ENCODE measurements around the gene GLT1D1. TPM values are rescaled to one million over a fixed set of nuclear protein-coding genes. Genes with fewer than 3 reads are reported as not detected.
A peak's percentile ranks its signal among the peaks of the same experiment; 100 is the strongest.

GLT1D1 gene
- total and polyA plus RNA-seq, 2 of the 8 experiments (the other 6 are each of a cell fraction or from before 2014, with no cell fraction given), result 1.5 to 3.6 TPM

DNA sequence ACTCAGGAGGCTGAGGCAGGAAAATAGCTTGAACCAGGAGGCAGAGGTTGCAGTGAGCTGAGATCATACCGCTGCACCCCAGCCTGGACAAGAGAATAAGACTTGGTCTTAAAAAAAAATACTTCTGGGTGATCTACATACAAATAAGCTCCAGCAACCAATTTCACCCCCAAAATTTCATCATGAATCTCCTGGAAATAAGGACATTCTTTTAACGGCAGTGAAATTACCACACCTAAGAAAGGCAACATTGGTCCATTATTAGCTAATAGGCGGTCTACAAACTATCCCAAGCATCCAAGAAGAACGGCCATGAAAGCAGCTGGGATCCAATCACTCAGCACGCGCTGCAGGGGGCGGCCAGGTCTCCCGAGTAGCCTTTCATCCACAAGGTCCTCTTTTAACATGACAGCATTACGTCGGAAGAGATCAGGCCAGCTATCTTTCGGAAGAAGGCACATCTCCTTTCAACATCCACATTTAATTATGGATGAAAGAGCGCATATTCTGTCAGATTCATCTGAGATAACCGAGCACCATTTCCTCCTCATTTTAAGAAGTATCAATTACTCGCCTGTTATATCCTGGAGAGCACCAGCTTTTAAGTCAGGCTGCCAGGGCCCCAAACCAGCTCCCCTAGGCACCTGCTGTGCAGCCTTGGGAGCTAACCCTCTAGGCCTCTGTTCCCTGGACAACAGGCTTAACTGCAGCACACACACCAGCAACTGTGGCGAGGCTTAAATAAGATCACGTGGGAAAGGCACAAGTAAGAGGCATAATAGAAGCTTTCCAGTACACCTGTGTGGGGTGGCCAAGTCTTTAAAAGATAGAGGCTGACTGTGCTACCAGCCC is 33.8 kb upstream of the GLT1D1 start:
- Histone ChIP-seq H3K23me2 (ENCODE audit: low read depth, low read length) (peaks cover 9% of the 10 kb centered on the region; the same call in 1 of the 2 replicates), H3K36me3 (ENCODE audit: control insufficient read depth in 2 of 4, insufficient read depth in 4 of 4, low read length in 3 of 4) (peaks cover 0 to 12% (median 3%) of the 10 kb centered on the region in 4 experiments; a peak in 4 of 8 replicates), H3K27ac (ENCODE audit: low read depth, low read length) (no peak overlapping the region), H2AK5ac (ENCODE audit: low read depth, low read length) (no peak overlapping the region), H3K4me3 (ENCODE audit: extremely low read depth in 1 of 4, insufficient read depth in 2 of 4, low read depth in 3 of 4, low read length in 4 of 4) (no peak overlapping the region), H2BK12ac (ENCODE audit: low read depth, low read length) (no peak overlapping the region), H4K5ac (ENCODE audit: insufficient read length, low read depth, low read length) (no peak overlapping the region), H3K79me1 (ENCODE audit: low read depth, low read length) (peaks cover 12% of the 10 kb centered on the region), H2AFZ (ENCODE audit: low read length) (no peak overlapping the region), H3K14ac (ENCODE audit: insufficient read length) (no peak overlapping the region), H3K9me3 (ENCODE audit: insufficient read depth in 2 of 2, low read depth in 1 of 2, low read length in 1 of 2) (no peaks in the 10 kb centered on the region), H3K4me1 (replicated peaks in 1 of 4; ENCODE audit: control insufficient read depth in 3 of 4, insufficient read depth in 4 of 4, low read length in 3 of 4) (peaks cover 7 to 28% (median 12%) of the 10 kb centered on the region in 4 experiments), H3K56ac (replicated peaks; ENCODE audit: insufficient read length, low read depth, low read length) (no peak overlapping the region), H3K4me2 (ENCODE audit: insufficient read depth in 1 of 2, low read depth in 2 of 2, low read length in 2 of 2) (peak overlapping the region; percentile 23 to 38; a peak in 2 of 4 replicates), H3K27me3 (replicated peaks in 1 of 4; ENCODE audit: control insufficient read depth in 3 of 4, extremely low read depth in 1 of 4, insufficient read depth in 3 of 4, low read length in 3 of 4) (no peaks in the 10 kb centered on the region), H2BK120ac (replicated peaks; ENCODE audit: low read depth, low read length) (no peak overlapping the region), H3K4ac (replicated peaks; ENCODE audit: insufficient read length, low read depth, low read length) (no peak overlapping the region), H4K8ac (ENCODE audit: extremely low read depth, insufficient read depth, low read length) (no peak overlapping the region), H3K9ac (replicated peaks in 1 of 4; ENCODE audit: extremely low read depth in 1 of 4, low read depth in 3 of 4, low read length in 3 of 4) (no peak overlapping the region), H4K91ac (replicated peaks; ENCODE audit: insufficient read length, low read length) (no peak overlapping the region), H2BK15ac (ENCODE audit: low read length) (no peak overlapping the region), H3K18ac (ENCODE audit: extremely low read depth, low read length) (no peak overlapping the region), H3K79me2 (ENCODE audit: control insufficient read depth in 1 of 2, insufficient read depth in 2 of 2, low read length in 2 of 2) (peaks cover 30 to 85% of the 10 kb centered on the region in 2 experiments), H3K23ac (ENCODE audit: insufficient read length) (no peak overlapping the region), H2BK20ac (ENCODE audit: low read length) (no peak overlapping the region), H2BK5ac (ENCODE audit: low read depth, low read length) (no peak overlapping the region), H4K20me1 (replicated peaks in 1 of 2; ENCODE audit: control insufficient read depth in 1 of 2, insufficient read depth in 2 of 2, low read length in 2 of 2) (peaks cover 24 to 38% of the 10 kb centered on the region in 2 experiments)
- POLR2A ChIA-PET (ENCODE audit: partially characterized antibody), result interaction anchor here (0.5 to 1.9 kb wide), 6 partner anchors 9 to 1096 kb away, joined by 3 to 5 read pairs (median 4); no protein-coding TSS in a partner anchor
- WGBS, 2 experiments (ENCODE audit: extremely low coverage in 1 of 2, insufficient coverage in 1 of 2, insufficient read length in 1 of 2, insufficient replicate concordance in 2 of 2, low coverage in 1 of 2, low lambda C conversion rate in 2 of 2, missing lambda C conversion rate in 1 of 2), result 80% methylated on average over 16 of the region's 16 CpGs; no CpG with 5 or more reads in 1 of the 2 experiments
- DNase-seq (ENCODE audit: low read depth in 1 of 2, low spot score in 2 of 2) (no peak), FAIRE-seq (no peak)
- CTCF ChIA-PET (ENCODE audit: partially characterized antibody), result interaction anchor here (0.6 to 2.3 kb wide), 4 partner anchors 7 to 47 kb away, joined by 3 to 13 read pairs (median 4); no protein-coding TSS in a partner anchor
- no peak for TF ChIP-seq SP1 (IDR thresholded peaks at IDR 0.05; ENCODE audit: low read depth, low read length)
- TF ChIP-seq SAP30 (IDR thresholded peaks at IDR 0.05; ENCODE audit: insufficient read depth, insufficient replicate concordance, low read length), result no peak
- no peak for TF ChIP-seq CHD1 (IDR thresholded peaks at IDR 0.05; ENCODE audit: low read depth, low read length)
- no peak for TF ChIP-seq MAFK (IDR thresholded peaks at IDR 0.05; ENCODE audit: low read depth, low read length)

Data from H1 (cell line).